H9 (cell line): Measurements from ENCODE around the gene UTP14A. TPM values are rescaled to one million over a fixed set of nuclear protein-coding genes. Genes with fewer than 3 reads are reported as not detected.

Experiments used
- DNase-seq: peaks from one replicate; pipeline ENCODE4 v3.0.0-alpha.2; 2017
- H2AFZ ChIP-seq: one replicate; pipeline ENCODE4 v1.6.1; 2013; ENCODE audit warnings: mild to moderate bottlenecking, low read length, control low read depth, moderate library complexity
- H2AK5ac ChIP-seq: 2 replicates; pipeline ENCODE4 v1.6.1; 2013; ENCODE audit warnings: low read length, control low read depth, mixed read lengths; ENCODE audit not compliant: insufficient read length
- H2BK120ac ChIP-seq: one replicate; pipeline ENCODE4 v1.6.1; 2013; ENCODE audit warnings: low read depth, mild to moderate bottlenecking, low read length, control low read depth, inconsistent platforms; ENCODE audit not compliant: poor library complexity, severe bottlenecking
- H2BK12ac ChIP-seq: 2 replicates; pipeline ENCODE4 v1.6.1; 2013; ENCODE audit warnings: low read length, control low read depth, mixed read lengths, low read depth; ENCODE audit not compliant: insufficient read length
- H2BK15ac ChIP-seq: 2 replicates; pipeline ENCODE4 v1.6.1; 2013; ENCODE audit warnings: low read depth, low read length, control low read depth
- H2BK20ac ChIP-seq: one replicate; pipeline ENCODE4 v1.6.1; 2013; ENCODE audit warnings: low read depth, mild to moderate bottlenecking, low read length, control low read depth, inconsistent platforms; ENCODE audit not compliant: poor library complexity, severe bottlenecking
- H2BK5ac ChIP-seq: 2 replicates; pipeline ENCODE4 v1.6.1; 2013; ENCODE audit warnings: low read length, control low read depth, mixed read lengths; ENCODE audit not compliant: insufficient read length
- H3K14ac ChIP-seq: 2 replicates; pipeline ENCODE4 v1.6.1; 2013; ENCODE audit warnings: low read length, control low read depth; ENCODE audit not compliant: insufficient read depth
- H3K18ac ChIP-seq: 2 replicates; pipeline ENCODE4 v1.6.1; 2013; ENCODE audit warnings: low read depth, mild to moderate bottlenecking, mixed read lengths, low read length, control low read depth; ENCODE audit not compliant: insufficient read length
- H3K23ac ChIP-seq: 2 replicates; pipeline ENCODE4 v1.6.1; 2013; ENCODE audit warnings: low read length, control low read depth, mixed read lengths, low read depth; ENCODE audit not compliant: insufficient read length
- H3K23me2 ChIP-seq: 2 replicates; pipeline ENCODE4 v1.6.1; 2013; ENCODE audit warnings: low read depth, mild to moderate bottlenecking, mixed read lengths, low read length, control low read depth; ENCODE audit not compliant: insufficient read length, poor library complexity, severe bottlenecking
- H3K27ac ChIP-seq: 2 replicates; pipeline ENCODE4 v1.5.1; 2013; ENCODE audit warnings: low read length, control low read depth, mixed read lengths, low read depth; ENCODE audit not compliant: insufficient read length
- H3K27me3 ChIP-seq: 2 replicates; pipeline ENCODE4 v1.6.1; 2013; ENCODE audit warnings: low read length, control low read depth, inconsistent platforms; ENCODE audit not compliant: insufficient read depth
- H3K4ac ChIP-seq: 2 replicates; pipeline ENCODE4 v1.6.1; 2013; ENCODE audit warnings: low read depth, mild to moderate bottlenecking, control low read depth, inconsistent platforms, low read length, moderate library complexity
- H3K4me1 ChIP-seq: 2 replicates; pipeline ENCODE4 v1.6.1; 2013; ENCODE audit warnings: low read length, control low read depth, inconsistent platforms; ENCODE audit not compliant: insufficient read depth
- H3K4me2 ChIP-seq: 2 replicates; pipeline ENCODE4 v1.6.1; 2013; ENCODE audit warnings: low read length, control low read depth, mixed read lengths; ENCODE audit not compliant: insufficient read length, insufficient read depth
- H3K56ac ChIP-seq: 2 replicates; pipeline ENCODE4 v1.6.1; 2013; ENCODE audit warnings: low read depth, mild to moderate bottlenecking, mixed read lengths, low read length, control low read depth; ENCODE audit not compliant: insufficient read length
- H3K79me1 ChIP-seq: 2 replicates; pipeline ENCODE4 v1.6.1; 2013; ENCODE audit warnings: low read depth, mild to moderate bottlenecking, moderate library complexity, low read length, control low read depth, inconsistent platforms; ENCODE audit not compliant: insufficient read depth, poor library complexity, severe bottlenecking
- H3K79me2 ChIP-seq: 2 replicates; pipeline ENCODE4 v1.6.1; 2013; ENCODE audit warnings: low read length, control low read depth, inconsistent platforms; ENCODE audit not compliant: insufficient read depth
- H3K9ac ChIP-seq: 2 replicates; pipeline ENCODE4 v1.6.1; 2013; ENCODE audit warnings: low read length, control low read depth, mixed read lengths; ENCODE audit not compliant: insufficient read length; ENCODE audit errors: extremely low read depth
- H3K9me3 ChIP-seq: one replicate; pipeline ENCODE4 v1.6.1; 2013; ENCODE audit warnings: low read depth, low read length, inconsistent platforms; ENCODE audit not compliant: control insufficient read depth
- H3T11ph ChIP-seq: one replicate; pipeline ENCODE4 v1.6.1; 2013; ENCODE audit warnings: mild to moderate bottlenecking, low read length, control low read depth, inconsistent platforms
- H4K20me1 ChIP-seq: one replicate; pipeline ENCODE4 v1.6.1; 2013; ENCODE audit not compliant: control insufficient read depth, insufficient read length, insufficient read depth
- H4K5ac ChIP-seq: 2 replicates; pipeline ENCODE4 v1.6.1; 2013; ENCODE audit warnings: low read depth, mild to moderate bottlenecking, mixed read lengths, low read length, control low read depth; ENCODE audit not compliant: insufficient read length
- H4K8ac ChIP-seq: replicated peaks from 2 replicates; pipeline ENCODE4 v1.6.1; 2013; ENCODE audit warnings: low read length, control low read depth, mixed read lengths, low read depth; ENCODE audit not compliant: insufficient read length
- H4K91ac ChIP-seq: 2 replicates; pipeline ENCODE4 v1.6.1; 2013; ENCODE audit warnings: low read depth, mild to moderate bottlenecking, moderate library complexity, mixed read lengths, low read length, control low read depth; ENCODE audit not compliant: insufficient read length
- H3K27ac Mint-ChIP-seq, 3 experiments: 2 replicates in 2 of 3; 3 replicates in 1 of 3; pipeline ENCODE4 v1.8.0; 2020 to 2021; ENCODE audit warnings: mixed read lengths in 3 of 3, mild to moderate bottlenecking in 1 of 3, moderate library complexity in 1 of 3
- H3K27me3 Mint-ChIP-seq: 2 replicates; pipeline ENCODE4 v1.8.0; 2021; ENCODE audit warnings: low read depth, mild to moderate bottlenecking, moderate library complexity, mixed read lengths
- H3K36me3 Mint-ChIP-seq, 3 experiments: 2 replicates in 2 of 3; 3 replicates in 1 of 3; pipeline ENCODE4 v1.8.0; 2020 to 2021; ENCODE audit warnings: low read depth in 3 of 3, mixed read lengths in 3 of 3; ENCODE audit not compliant: insufficient read depth in 1 of 3
- H3K4me1 Mint-ChIP-seq, 2 experiments: 2 replicates each; pipeline ENCODE4 v1.8.0; 2020; ENCODE audit warnings: mixed read lengths in 2 of 2
- H3K4me3 Mint-ChIP-seq, 2 experiments: 2 replicates in 1 of 2; 3 replicates in 1 of 2; pipeline ENCODE4 v1.8.0; 2020 to 2021; ENCODE audit warnings: mild to moderate bottlenecking in 2 of 2, mixed read lengths in 2 of 2, moderate library complexity in 1 of 2
- H3K9me3 Mint-ChIP-seq, 2 experiments: 2 replicates in 1 of 2; 3 replicates in 1 of 2; pipeline ENCODE4 v1.8.0; 2020; ENCODE audit warnings: mild to moderate bottlenecking in 2 of 2, mixed read lengths in 2 of 2, moderate library complexity in 1 of 2
- WGBS: extraction: QIAGEN DNeasy Blood & Tissue Kit; methylation state at CpG from one replicate; pipeline ENCODE4 v1.1.7; 2013; ENCODE audit warnings: missing lambda C conversion rate, low lambda C conversion rate, mixed read lengths; ENCODE audit not compliant: insufficient read length; ENCODE audit errors: extremely low coverage; 5-methylcytosine and 5-hydroxymethylcytosine counted together
- total RNA-seq: library from RNA; stranded (reverse); gene quantifications from 2 replicates; pipeline ENCODE4 v1.2.1, GENCODE V29; 2021
- TF ChIP-seq, protein P1 (sequence below): fragments of 200-600 bp; sonication (generic); conservative IDR thresholded peaks from 3 replicates; pipeline ENCODE4 v1.8.0; 2021; ENCODE audit warnings: antibody characterized with exemption, mild to moderate bottlenecking

UTP14A gene
- total RNA-seq, 1 experiment from 2014 or later: 37.0 TPM

DNA sequence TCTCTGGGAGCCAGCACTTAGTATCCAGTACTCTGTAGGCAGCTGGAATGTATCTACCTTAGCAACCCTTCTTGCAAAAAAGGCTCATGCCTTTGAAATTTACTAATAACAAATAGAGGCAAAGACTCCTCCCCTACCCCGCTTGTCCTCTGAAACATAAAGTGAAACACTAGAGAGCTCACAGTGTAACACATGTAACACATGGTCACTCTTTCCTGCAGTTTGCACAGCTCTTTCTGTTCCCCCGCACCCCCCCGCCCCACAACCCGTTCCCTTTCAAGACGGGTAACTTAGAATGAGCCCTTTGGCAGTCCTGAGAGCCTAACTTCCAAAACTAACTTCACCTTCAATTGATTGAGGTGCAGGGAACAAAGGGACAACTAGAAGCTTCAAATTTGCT lies 70.5 kb downstream of the UTP14A start:
- no peak overlapping the region for H3K23ac ChIP-seq
- peaks cover 14% of the 10 kb centered on the region; the same call in 1 of the 2 replicates for H3K27me3 ChIP-seq
- no CpG with 5 or more reads among the region's 5 CpGs for WGBS

More for the DNA sequence above, 70.5 kb downstream of the UTP14A start:
- Mint-ChIP-seq H3K9me3 (peaks cover 0 to 65% of the 10 kb centered on the region in 2 experiments; a peak in 2 of 5 replicates), H3K36me3 (peaks cover 0 to 7% (median 0%) of the 10 kb centered on the region in 3 experiments; a peak in 3 of 7 replicates), H3K4me3 (no peak overlapping the region), H3K4me1 (peaks cover 0 to 14% of the 10 kb centered on the region in 2 experiments; a peak in 2 of 4 replicates), H3K27ac (no peak overlapping the region), H3K27me3 (peaks cover 79% of the 10 kb centered on the region)
- Histone ChIP-seq H3K18ac (no peak overlapping the region), H2BK5ac (no peak overlapping the region), H3K27ac (no peak overlapping the region), H2AFZ (no peak overlapping the region), H3K23me2 (peaks cover 6% of the 10 kb centered on the region), H4K91ac (no peak overlapping the region), H2BK120ac (no peak overlapping the region), H3K56ac (no peak overlapping the region), H2BK12ac (no peak overlapping the region), H3K9ac (no peak overlapping the region), H3K14ac (no peak overlapping the region), H3K4me1 (no peaks in the 10 kb centered on the region), H2BK20ac (no peak overlapping the region), H3K79me2 (no peaks in the 10 kb centered on the region), H4K8ac (no peak overlapping the region), H3K9me3 (peaks cover 22% of the 10 kb centered on the region), H2BK15ac (no peak overlapping the region), H3T11ph (no peak overlapping the region), H2AK5ac (no peak overlapping the region), H3K4ac (no peak overlapping the region), H3K4me2 (no peak overlapping the region), H3K79me1 (no peaks in the 10 kb centered on the region), H4K5ac (no peak overlapping the region), H4K20me1 (no peaks in the 10 kb centered on the region)
- TF ChIP-seq, protein P1, sequence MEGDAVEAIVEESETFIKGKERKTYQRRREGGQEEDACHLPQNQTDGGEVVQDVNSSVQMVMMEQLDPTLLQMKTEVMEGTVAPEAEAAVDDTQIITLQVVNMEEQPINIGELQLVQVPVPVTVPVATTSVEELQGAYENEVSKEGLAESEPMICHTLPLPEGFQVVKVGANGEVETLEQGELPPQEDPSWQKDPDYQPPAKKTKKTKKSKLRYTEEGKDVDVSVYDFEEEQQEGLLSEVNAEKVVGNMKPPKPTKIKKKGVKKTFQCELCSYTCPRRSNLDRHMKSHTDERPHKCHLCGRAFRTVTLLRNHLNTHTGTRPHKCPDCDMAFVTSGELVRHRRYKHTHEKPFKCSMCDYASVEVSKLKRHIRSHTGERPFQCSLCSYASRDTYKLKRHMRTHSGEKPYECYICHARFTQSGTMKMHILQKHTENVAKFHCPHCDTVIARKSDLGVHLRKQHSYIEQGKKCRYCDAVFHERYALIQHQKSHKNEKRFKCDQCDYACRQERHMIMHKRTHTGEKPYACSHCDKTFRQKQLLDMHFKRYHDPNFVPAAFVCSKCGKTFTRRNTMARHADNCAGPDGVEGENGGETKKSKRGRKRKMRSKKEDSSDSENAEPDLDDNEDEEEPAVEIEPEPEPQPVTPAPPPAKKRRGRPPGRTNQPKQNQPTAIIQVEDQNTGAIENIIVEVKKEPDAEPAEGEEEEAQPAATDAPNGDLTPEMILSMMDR: no peak
- no peak for DNase-seq

Other genes starting within 250 kb of the UTP14A start
- gene XPNPEP2, start 167.2 kb upstream of the UTP14A start, total RNA-seq: 0.11 TPM in 1 of 2 replicates, not detected in the other
- not detected in 2 replicates for gene SASH3, start 126.2 kb upstream of the UTP14A start, total RNA-seq
- gene ZDHHC9, start 62.3 kb upstream of the UTP14A start, total RNA-seq: 20.2 and 21.0 TPM in 2 replicates
- gene BCORL1, start 76.5 kb downstream of the UTP14A start, total RNA-seq: 6.1 TPM in 2 replicates
- gene ELF4, start 204.3 kb downstream of the UTP14A start, total RNA-seq: 0.59 and 0.81 TPM in 2 replicates